HUES6 (cell line): Measurements from ENCODE around the gene COL13A1.

Experiments used
- H3K27ac ChIP-seq: 2 replicates; pipeline ENCODE4 v1.7.0; 2013; ENCODE audit warnings: low read depth, mild to moderate bottlenecking, low read length, inconsistent platforms
- H3K27me3 ChIP-seq: 2 replicates; pipeline ENCODE4 v1.6.1; 2013; ENCODE audit warnings: low read length; ENCODE audit not compliant: control insufficient read depth, insufficient read depth
- H3K36me3 ChIP-seq: 2 replicates; pipeline ENCODE4 v1.6.1; 2013; ENCODE audit warnings: low read length; ENCODE audit not compliant: control insufficient read depth, insufficient read depth
- H3K4me1 ChIP-seq: 2 replicates; pipeline ENCODE4 v1.6.1; 2013; ENCODE audit warnings: low read length; ENCODE audit not compliant: control insufficient read depth, insufficient read depth
- H3K4me3 ChIP-seq: 2 replicates; pipeline ENCODE4 v1.5.1; 2013; ENCODE audit warnings: low read depth, low read length
- H3K9ac ChIP-seq: one replicate; pipeline ENCODE4 v1.6.1; 2013; ENCODE audit warnings: mild to moderate bottlenecking, low read length
- H3K9me3 ChIP-seq: 2 replicates; pipeline ENCODE4 v1.6.1; 2013; ENCODE audit warnings: low read depth, low read length; ENCODE audit not compliant: control insufficient read depth, insufficient read depth

The COL13A1 gene

GRCh38 chr10:69856601-69857166, 55.0 kb downstream of the COL13A1 start:
- Histone ChIP-seq H3K9ac (no peak overlapping the region), H3K27ac (no peak overlapping the region), H3K27me3 (no peaks in the 10 kb centered on the region)

GRCh38 chr10:69858201-69858600, 56.5 kb downstream of the COL13A1 start:
- Histone ChIP-seq H3K9ac (no peak overlapping the region), H3K9me3 (no peaks in the 10 kb centered on the region), H3K36me3 (no peaks in the 10 kb centered on the region), H3K4me3 (no peak overlapping the region), H3K27me3 (no peaks in the 10 kb centered on the region), H3K27ac (no peak overlapping the region), H3K4me1 (peaks cover 53% of the 10 kb centered on the region)

More at GRCh38 chr10:69856601-69857166, 55.0 kb downstream of the COL13A1 start:
- Histone ChIP-seq H3K9me3 (no peaks in the 10 kb centered on the region), H3K4me3 (no peak overlapping the region), H3K36me3 (no peaks in the 10 kb centered on the region), H3K4me1 (peaks cover 60% of the 10 kb centered on the region)

GRCh38 chr10:69860271-69860670, 58.6 kb downstream of the COL13A1 start:
- Histone ChIP-seq H3K9me3 (no peaks in the 10 kb centered on the region), H3K9ac (no peak overlapping the region), H3K4me1 (peaks cover 49% of the 10 kb centered on the region), H3K36me3 (no peaks in the 10 kb centered on the region), H3K27me3 (no peaks in the 10 kb centered on the region), H3K27ac (no peak overlapping the region), H3K4me3 (no peak overlapping the region)

- no peak overlapping the region for H3K9ac ChIP-seq
- H3K36me3 ChIP-seq, result no peaks in the 10 kb centered on the region
- no peak overlapping the region for H3K27ac ChIP-seq
- H3K9me3 ChIP-seq, result no peaks in the 10 kb centered on the region
- H3K4me1 ChIP-seq, result peaks cover 52% of the 10 kb centered on the region
- no peaks in the 10 kb centered on the region for H3K27me3 ChIP-seq
- no peak overlapping the region for H3K4me3 ChIP-seq
Measured at GRCh38 chr10:69861251-69862240, 59.8 kb downstream of the COL13A1 start.

GRCh38 chr10:69862882-69863530, 61.3 kb downstream of the COL13A1 start:
- Histone ChIP-seq H3K27me3 (no peaks in the 10 kb centered on the region), H3K36me3 (no peaks in the 10 kb centered on the region), H3K4me1 (peaks cover 58% of the 10 kb centered on the region), H3K4me3 (no peak overlapping the region), H3K9ac (no peak overlapping the region), H3K27ac (no peak overlapping the region), H3K9me3 (no peaks in the 10 kb centered on the region)

GRCh38 chr10:69863580-69863979, 61.9 kb downstream of the COL13A1 start:
- peaks cover 63% of the 10 kb centered on the region for H3K4me1 ChIP-seq
- H3K9ac ChIP-seq, result no peak overlapping the region
- H3K27me3 ChIP-seq, result no peaks in the 10 kb centered on the region
- no peaks in the 10 kb centered on the region for H3K36me3 ChIP-seq
- H3K9me3 ChIP-seq, result no peaks in the 10 kb centered on the region
- no peak overlapping the region for H3K4me3 ChIP-seq
- H3K27ac ChIP-seq, result no peak overlapping the region

- Histone ChIP-seq H3K9me3 (no peaks in the 10 kb centered on the region), H3K9ac (no peak overlapping the region), H3K4me3 (no peak overlapping the region), H3K27me3 (no peaks in the 10 kb centered on the region), H3K27ac (no peak overlapping the region), H3K36me3 (no peaks in the 10 kb centered on the region), H3K4me1 (peaks cover 71% of the 10 kb centered on the region)
Measured at GRCh38 chr10:69864321-69864720, 62.6 kb downstream of the COL13A1 start.

- peaks cover 68% of the 10 kb centered on the region for H3K4me1 ChIP-seq
- no peaks in the 10 kb centered on the region for H3K36me3 ChIP-seq
- H3K27me3 ChIP-seq, result no peaks in the 10 kb centered on the region
- H3K4me3 ChIP-seq, result no peak overlapping the region
- no peak overlapping the region for H3K27ac ChIP-seq
- no peak overlapping the region for H3K9ac ChIP-seq
- no peaks in the 10 kb centered on the region for H3K9me3 ChIP-seq
Measured at GRCh38 chr10:69865450-69865849, 63.7 kb downstream of the COL13A1 start.

GRCh38 chr10:69866246-69866687, 64.6 kb downstream of the COL13A1 start:
- no peak overlapping the region for H3K4me3 ChIP-seq
- H3K27ac ChIP-seq, result no peak overlapping the region
- H3K9me3 ChIP-seq, result no peaks in the 10 kb centered on the region
- no peaks in the 10 kb centered on the region for H3K27me3 ChIP-seq
- peaks cover 66% of the 10 kb centered on the region for H3K4me1 ChIP-seq
- H3K9ac ChIP-seq, result peak overlapping the region; percentile 3
- no peaks in the 10 kb centered on the region for H3K36me3 ChIP-seq

GRCh38 chr10:69866688-69867461, 65.2 kb downstream of the COL13A1 start:
- peak overlapping the region; percentile 42 for H3K9ac ChIP-seq
- no peaks in the 10 kb centered on the region for H3K27me3 ChIP-seq
- peaks cover 63% of the 10 kb centered on the region for H3K4me1 ChIP-seq
- H3K27ac ChIP-seq, result peak overlapping the region; percentile 1; the same call in 1 of the 2 replicates
- H3K9me3 ChIP-seq, result no peaks in the 10 kb centered on the region
- H3K36me3 ChIP-seq, result no peaks in the 10 kb centered on the region
- peak overlapping the region; percentile 25; the same call in 1 of the 2 replicates for H3K4me3 ChIP-seq
